NCI-H510A (cell line): ENCODE data around the gene PRKAG2.

ENCODE experiments used
- DNase-seq: peaks from one replicate; lab custom pipeline; 2025; lab: John Stamatoyannopoulos, UW

The PRKAG2 gene

GRCh38 chr7:151676759-151677158, 200.2 kb downstream of the PRKAG2 start:
- no peak for DNase-seq

- no peak for DNase-seq
Measured at GRCh38 chr7:151675196-151675920, 201.6 kb downstream of the PRKAG2 start.

DNA sequence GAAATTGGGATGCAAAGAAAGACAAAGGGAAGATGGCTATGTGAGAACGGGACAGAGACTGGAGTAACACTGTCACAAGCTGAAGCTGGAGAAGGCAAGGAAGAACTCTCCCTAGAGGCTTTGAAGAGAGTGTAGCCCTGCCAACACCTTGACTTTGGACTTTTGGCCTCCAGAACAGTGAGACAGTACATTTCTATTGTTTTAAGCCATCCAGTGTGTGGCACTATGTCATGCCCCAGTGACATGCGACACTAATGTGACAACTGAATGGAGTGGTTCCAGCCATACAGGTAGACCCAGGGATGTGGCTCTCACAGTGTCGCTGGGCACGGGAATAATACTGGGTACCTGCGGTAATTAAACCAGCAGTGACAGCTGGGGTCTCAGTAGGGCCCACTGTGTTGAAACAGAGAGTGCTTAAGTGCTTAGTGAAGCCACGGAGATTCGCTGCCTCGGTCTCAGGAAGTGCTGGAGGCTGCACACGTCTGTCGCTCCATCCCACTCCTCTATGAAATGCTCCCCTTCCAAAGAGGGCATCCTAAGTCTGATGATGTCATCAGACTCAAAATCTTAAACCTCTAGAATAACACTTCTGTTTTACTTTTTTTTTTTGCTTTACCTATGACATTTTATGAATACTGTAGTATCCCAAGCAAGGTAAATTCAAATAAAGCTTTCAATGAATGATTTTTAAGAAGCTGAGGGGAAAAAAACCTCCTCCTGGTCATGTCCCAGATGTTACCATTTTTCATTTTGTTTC, 202.6 kb downstream of the PRKAG2 start:
- DNase-seq: no peak

DNA sequence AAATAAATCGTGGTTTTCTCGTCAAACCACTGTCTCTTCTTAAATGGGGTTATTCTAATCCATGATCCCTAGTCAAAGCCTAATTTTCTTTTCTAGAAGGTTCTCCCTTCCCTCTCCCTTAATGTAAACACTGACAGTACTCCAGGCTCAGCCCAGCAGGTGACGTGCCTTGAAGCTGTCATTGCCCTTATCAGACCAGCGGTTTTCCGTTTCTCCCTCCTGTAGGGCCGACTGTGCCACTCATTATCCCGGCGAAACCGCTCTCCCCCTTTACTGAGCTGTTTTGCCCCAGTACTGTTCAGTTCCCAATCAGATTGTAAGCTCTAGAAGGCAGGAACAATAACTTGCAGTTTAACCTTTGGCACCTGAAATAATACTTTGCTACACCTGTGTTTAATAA, 203.7 kb downstream of the PRKAG2 start:
- no peak for DNase-seq

- DNase-seq: no peak
Measured at GRCh38 chr7:151672716-151673115, 204.2 kb downstream of the PRKAG2 start.

DNA sequence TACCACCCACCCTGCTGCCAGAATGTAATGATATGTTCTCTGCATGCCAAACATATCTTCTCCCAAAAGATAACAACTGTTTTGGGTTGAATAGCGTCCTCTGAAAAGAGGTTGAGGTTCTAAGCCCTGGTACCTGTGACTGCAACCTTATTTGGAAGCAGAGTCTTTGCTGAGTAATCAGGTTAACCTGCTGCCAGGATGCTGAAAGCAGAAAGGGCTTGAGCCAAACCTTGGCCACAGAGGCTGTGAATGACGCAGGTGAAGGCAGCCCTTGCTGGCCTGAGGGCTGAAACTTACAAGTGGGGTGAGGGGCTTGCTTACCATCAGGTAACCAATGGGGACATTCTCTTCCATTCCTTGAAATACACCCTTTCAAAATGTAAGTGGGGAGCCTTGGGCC, 205.4 kb downstream of the PRKAG2 start:
- DNase-seq: no peak

- DNase-seq: no peak
Measured at GRCh38 chr7:151669762-151670161, 207.2 kb downstream of the PRKAG2 start.

DNA sequence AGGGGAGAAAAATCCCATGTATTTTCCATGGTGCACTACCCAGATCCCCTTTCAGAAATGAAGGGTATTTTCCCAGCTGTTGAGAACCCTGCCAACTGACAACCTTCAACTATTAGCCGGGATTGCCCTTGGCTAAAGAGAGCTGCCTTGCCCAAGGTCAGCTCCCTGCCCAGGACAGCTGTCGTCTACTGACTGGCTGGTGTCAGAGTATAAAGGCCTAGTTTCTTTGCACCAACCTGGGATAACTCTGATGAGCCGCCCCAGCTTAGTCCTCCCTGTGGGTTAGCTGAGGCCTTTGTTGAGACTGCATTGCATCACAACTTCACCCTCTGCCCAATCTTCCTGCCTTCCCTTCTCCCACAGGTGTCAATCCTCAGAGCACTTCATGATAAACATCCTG, 210.0 kb downstream of the PRKAG2 start:
- no peak for DNase-seq

DNA sequence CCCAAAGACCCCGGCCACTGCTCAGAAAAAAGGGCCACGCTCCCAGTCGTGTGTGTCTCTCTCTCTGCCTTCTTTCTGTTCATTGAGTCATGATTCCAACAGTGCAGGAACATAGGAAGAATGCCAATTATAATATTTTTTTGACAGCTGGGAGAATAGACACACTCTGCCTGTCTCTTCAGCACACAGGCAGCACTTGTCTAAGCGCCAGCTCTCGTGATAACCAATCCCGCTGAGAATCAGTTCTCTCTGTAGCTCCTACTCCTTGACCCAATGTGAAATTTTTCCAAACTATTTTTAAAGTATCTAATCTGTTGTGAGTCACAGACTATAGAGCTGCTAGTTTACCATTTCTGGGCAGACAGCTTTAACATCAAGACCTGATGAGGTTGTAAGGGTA, 211.5 kb downstream of the PRKAG2 start:
- no peak for DNase-seq

- DNase-seq: no peak
Measured at GRCh38 chr7:151664268-151664667, 212.6 kb downstream of the PRKAG2 start.

GRCh38 chr7:151663382-151664100, 213.4 kb downstream of the PRKAG2 start:
- no peak for DNase-seq

DNA sequence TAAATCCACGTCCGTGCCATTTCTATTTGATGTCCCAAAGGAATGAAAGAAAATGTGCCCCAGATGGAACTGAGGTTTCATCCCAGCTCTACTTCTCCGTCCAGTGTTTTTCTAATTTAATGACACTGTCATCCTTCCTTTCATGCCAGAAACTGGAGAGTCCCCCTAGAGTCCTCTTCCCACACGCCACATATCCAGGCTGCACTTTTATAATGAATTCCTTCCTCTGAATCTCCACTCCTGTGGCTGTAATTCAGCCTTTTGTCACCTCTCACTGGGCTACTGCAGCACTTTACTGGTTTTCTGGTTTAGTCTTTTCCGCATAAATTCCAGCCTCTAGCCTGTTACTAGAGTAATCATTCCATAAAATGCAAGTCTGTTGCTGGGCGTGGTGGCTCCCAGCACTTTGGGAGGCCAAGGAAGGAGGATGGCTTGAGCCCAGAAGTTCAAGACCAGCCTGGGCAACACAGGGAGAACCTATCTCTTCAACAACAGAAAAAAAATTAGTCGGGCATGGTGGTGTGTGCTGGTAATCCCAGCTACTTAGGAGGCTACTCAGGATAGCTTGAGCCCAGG, 214.6 kb downstream of the PRKAG2 start:
- no peak for DNase-seq

DNA sequence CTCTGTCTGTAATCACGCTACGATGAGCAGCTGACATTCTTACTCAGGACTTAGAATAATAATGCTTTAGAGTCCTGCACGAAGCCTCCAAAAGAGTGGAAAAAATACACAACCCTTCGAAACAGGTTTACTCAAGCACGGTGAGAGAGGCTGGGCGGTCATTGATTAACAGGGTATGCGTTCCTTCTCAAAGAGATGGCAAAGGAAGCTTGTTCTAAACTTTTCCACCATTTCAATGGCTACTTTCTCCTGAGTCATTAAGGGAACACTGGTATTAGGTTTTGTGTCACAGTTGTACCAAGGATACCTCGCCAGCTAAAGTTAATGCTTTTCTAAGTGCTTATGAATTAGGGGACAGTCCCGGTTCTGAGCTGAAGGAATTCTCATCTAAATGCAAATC, 215.3 kb downstream of the PRKAG2 start:
- no peak for DNase-seq

DNA sequence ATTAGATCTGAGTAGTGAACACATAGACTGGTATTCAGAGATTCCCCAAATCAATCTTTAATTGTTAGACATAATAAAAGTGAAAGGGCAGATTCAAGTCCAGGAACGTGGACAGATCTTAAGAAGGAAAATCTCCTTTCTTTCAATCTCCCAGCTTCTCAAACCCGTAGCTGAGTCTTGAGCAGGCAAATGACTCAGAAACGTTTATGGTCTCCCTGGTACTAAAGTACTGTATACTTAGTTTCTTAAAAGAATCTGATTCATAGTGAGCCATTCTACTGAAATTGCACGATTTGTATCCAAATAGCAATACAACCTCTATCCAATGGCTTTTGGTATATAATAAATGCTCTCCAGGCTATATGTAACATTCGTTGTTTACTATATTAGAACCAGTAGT, 216.8 kb downstream of the PRKAG2 start:
- DNase-seq: no peak

- no peak for DNase-seq
Measured at GRCh38 chr7:151659219-151659618, 217.7 kb downstream of the PRKAG2 start.

- DNase-seq: no peak
Measured at GRCh38 chr7:151658778-151659177, 218.1 kb downstream of the PRKAG2 start.

- DNase-seq: no peak
Measured at GRCh38 chr7:151657173-151657572, 219.7 kb downstream of the PRKAG2 start.

- no peak for DNase-seq
Measured at GRCh38 chr7:151655555-151655954, 221.4 kb downstream of the PRKAG2 start.

DNA sequence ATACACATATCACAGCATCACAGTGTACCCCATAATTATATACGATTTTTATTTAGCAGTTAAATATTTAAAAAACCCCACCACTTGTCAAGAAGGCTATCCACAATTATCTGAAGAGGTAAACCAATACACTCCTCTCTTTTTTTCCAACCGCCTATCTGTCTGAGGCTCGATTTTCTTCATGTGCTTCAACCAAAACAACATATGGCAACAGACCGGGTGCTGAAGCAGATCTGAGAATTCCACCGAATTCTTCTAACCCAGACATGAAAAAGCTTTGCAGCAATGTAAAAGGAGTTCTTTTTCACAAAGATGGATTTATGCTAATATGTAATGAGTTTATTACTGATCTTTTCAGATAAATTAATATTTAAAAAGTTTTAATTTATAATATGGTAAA, 224.8 kb downstream of the PRKAG2 start:
- no peak for DNase-seq

GRCh38 chr7:151650161-151650560, 226.8 kb downstream of the PRKAG2 start:
- no peak for DNase-seq

DNA sequence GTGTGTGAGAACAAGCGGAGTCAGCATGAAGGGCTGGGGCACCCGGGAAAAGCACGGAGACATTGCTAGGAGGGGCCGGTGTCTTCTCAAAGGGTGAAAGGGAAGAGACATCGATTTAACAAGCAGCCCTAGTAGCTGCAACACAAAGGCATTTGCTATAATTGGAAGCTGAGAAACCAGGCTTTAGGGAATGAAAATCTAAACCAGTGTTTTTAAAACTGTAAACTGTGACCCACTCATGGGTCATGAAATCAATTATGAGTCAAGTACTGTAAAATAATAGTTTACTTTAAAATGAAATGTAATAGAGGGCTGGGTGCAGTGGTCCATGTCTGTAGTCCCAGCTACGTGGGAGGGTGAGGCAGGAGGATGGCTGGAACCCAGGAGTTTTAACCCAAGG, 228.5 kb downstream of the PRKAG2 start:
- DNase-seq: no peak

DNA sequence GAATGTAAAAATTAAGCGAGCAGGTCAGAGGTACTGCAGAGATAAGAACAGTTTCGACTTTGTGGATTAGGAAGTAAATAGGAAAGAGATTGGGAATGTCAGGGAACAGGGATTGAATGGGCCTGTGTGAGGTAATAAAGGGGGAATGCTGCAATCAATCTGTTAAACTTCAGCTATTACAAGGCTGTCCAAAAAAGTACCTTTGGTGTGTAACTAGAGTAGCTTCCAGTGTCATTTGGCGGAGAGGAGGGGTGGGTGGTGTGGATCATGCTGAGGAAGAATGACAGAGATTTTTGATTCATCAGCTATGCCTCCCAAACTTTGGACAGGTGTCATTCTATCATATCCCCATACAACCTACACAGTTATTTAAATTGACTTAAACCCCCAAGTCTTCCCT, 229.0 kb downstream of the PRKAG2 start:
- DNase-seq: no peak

DNA sequence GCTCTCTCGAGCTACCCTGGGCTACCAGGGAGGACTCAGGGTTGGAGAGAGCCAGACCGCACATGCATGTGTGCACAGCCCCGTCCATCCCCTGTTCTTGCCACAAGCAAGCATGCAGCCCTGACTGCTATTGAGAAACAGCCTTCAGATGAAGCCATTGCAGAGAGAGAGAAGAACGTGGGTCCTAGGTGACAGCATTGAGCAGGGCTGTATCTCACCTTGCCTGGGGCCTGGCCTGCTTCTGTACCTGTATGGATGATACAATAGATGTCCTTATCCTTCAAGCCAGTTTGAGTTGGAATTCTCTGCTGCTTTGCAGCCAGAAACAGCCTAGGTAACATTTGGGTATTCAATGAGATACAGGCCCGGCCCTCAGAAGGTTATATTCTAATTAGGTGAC, 229.9 kb downstream of the PRKAG2 start:
- DNase-seq: no peak
